AG08396 (cell line): Measurements from ENCODE around the gene MIOX.

Experiments
- DNase-seq: peaks from one replicate; pipeline ENCODE4 v3.0.0; 2012; ENCODE audit warnings: low spot score, mixed read lengths

The MIOX gene

DNA sequence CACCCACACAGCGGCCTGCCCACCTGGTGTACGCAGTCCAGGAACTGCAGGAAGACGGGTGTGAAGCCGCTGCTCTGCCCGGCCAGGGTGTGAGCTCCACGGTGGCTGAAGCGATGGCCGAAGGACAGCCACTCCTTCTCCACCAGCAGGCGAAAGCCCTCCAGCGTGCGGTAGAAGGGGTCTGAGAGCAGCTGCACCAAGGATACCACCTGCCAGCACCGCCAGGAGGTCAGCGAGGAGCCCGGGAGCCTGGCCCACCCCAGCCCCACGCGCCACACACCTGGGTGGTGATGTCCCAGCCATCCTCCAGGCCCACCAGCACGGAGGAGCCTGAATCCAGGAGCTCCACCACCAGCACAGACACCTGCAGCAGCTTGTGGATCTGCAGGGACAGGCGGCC is 31.5 kb upstream of the MIOX start:
- DNase-seq: no peak

GRCh38 chr22:50456026-50456425 is 30.6 kb upstream of the MIOX start:
- no peak for DNase-seq

DNA sequence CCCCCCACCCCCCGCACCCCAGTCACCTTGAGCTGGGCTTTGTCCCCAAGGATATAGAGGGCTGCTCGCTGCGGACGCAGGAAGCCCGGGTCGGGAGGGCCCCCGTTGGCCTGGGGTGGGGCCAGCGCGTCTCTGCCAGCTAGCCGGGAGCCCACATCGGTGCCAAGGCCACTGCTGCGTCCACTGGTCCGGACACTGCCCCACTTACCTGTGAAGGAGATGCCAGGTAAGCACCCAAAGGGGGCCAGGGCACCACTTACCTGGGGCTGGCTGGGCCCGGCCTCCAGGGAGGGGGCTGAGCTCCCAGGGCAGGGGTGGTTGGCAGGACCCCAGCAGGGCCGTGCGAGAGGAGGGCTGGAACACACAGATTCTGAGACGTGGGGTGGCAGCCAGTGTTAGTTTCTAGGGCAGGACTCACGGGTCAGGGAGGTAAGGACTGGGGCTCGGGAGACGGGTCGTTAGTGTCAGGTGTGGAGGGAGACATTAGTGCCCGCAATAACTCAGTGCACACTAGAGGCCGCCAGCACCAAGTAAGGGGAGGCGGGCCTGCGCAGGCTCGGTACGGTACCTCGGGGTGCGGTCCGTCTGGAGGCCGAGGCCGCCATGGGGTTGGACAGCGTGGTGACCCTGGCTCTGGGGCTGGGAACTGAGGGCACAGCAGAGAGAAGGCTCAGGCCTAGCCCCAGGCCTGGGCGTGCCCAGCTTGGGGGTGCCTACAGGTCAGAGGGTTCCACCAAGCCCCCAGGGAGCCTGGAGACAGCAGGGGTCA is 30.0 kb upstream of the MIOX start:
- DNase-seq: no peak

- DNase-seq: no peak
These were observed 27.6 kb upstream of the MIOX start for GRCh38 chr22:50459016-50459415.

GRCh38 chr22:50459496-50460140 is 27.0 kb upstream of the MIOX start:
- no peak for DNase-seq

- no peak for DNase-seq
These were observed 25.7 kb upstream of the MIOX start for GRCh38 chr22:50460938-50461337.

- DNase-seq: no peak
These were observed 25.1 kb upstream of the MIOX start for GRCh38 chr22:50461536-50461935.

- DNase-seq: no peak
These were observed 24.6 kb upstream of the MIOX start for GRCh38 chr22:50461979-50462540.

DNA sequence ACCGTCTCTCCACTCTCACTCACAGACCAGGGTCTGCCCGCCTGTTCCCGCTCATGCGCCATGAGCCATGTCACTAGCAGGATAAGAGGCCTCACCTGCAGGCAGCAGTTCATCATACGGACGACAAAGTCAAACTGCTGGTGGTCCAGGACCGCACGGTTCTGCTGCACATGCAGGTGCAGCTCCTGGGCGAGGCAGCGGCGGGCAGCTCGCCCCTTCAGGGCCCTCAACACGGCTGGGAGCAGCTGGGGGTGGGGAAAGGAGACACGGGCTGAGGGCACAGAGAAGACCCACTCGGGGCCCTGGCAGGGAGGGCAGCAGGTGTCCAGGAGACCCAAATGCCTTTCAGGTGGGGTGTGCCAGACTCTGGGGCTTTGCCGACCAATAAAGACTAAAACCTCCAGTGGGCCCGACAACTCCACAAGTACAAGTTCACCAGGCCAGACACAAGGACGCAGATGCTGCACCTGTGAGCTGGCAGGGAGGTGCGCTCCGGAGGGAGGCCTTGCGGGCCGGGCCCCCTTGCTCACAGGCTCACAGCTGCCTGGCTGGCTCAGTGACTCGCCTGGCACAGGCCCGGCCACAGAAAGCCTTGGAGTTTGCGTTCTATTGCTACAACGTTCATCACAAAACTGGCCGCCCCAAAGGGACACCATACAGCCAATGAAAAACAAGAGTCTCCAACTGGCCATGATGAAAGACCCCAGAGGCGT is 23.3 kb upstream of the MIOX start:
- no peak for DNase-seq

GRCh38 chr22:50464451-50464850 is 22.2 kb upstream of the MIOX start:
- DNase-seq: no peak

DNA sequence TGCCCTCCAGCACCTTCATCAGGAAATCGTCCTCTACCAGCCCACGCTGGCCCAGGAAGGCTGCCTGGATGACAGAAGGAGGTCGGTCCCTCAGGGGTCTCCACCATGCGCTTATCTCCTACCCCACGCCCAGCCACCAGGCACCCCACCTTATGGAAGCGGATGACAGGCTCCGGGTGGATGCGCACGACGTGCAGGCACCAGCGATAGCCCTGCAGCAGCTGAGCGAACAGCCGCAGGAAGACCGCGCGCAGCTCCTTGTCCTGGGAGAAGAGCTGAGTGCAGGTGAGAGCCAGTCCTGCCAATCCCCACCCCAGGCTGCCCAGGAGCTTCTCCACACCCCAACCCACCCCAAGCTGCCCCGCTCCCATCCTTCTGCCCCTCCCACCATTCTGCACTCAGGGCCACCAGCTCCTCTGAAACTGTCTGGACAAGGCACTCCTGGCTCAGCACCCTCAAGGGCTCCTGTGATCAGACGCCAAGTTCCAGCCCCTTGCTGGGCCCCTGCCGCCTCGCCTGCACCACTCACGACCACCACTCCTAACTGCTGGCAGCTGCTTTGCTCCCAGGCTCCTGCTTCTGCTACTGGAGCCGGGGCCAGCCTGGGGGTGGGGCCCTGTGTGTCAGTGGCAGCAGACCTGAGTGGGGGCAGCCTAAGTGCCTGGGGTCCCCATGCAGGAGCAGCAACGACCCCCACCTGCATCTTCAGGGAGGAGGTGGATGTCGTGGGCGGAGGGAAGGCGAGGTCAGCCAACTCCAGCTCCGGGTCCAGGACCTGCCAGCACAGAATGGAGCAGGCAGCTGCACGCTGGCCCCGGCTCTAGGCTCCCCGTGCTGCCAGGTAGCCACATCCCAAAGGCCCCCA is 21.4 kb upstream of the MIOX start:
- no peak for DNase-seq

GRCh38 chr22:50467341-50467740 is 19.3 kb upstream of the MIOX start:
- no peak for DNase-seq

DNA sequence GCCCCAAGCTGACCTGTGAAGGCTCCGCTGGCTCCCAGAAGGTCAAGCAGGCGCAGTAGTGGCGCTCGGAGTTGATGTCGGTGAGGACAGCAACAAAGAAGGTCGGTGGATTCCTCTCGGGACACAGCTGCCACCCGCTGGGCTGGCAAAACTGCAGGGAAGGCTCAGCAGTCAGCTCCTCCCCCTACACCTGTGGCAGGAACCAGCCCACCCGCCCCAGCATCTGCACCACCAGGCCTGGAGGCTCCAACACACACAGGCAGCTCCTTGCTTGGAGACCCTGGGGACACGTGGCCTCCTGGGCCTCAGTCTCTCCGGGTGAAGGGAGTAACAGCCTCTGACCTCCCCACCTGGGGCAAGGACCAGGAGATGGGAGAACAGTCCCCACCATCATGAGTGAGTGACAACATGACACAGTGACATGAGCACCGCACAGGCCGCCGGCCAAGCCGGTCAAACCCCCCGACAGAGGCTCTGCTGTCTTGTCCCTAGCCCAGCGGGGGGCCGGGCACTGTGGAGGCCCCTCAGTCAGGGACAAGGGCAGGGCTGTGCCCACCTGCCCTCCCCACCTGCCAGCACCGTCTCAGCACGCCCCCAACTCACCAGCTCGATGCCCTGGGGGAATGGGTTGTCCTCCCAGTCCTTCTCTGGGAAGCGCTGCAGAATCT is 18.8 kb upstream of the MIOX start:
- DNase-seq: no peak

DNA sequence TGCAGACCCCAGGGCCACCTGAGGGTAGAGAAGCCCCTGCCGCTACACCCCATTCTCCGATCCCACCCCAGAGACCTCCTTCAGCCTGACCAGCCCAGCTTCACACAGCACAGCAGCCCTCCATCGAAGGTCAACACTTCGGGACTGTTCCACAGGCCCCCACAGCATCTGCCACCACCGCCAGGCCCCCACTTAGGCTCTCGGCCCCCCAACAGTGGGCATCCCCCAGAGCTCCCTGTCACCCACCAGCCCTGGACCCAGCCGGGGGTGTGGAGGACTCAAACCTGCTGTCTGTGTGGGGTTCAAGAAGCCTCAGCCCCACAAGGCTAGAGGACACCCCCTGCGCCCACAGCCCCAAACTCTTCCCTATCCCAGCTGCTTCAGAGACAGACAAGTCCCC is 18.0 kb upstream of the MIOX start:
- DNase-seq: no peak

GRCh38 chr22:50469377-50470305 is 17.0 kb upstream of the MIOX start:
- no peak for DNase-seq

DNA sequence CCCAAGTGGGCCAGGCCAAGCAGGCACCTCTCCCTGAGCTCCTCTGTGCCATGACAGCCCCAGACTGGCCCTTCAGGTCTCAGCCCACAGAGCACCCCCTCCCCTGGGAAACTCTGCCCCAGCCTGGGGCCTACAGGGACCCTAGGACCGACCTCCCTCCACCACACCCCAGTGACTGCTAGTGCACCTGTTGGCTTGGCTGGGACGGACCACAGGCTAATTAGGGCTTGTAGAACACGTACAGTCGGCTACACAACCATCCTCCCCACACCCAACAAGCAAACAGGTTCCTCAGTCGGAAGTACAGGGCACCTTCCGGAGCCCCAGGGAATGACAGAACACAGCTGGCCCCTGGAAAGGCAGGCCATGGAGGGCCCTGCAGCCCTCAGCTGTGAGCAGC is 16.2 kb upstream of the MIOX start:
- no peak for DNase-seq

GRCh38 chr22:50471197-50471847 is 15.3 kb upstream of the MIOX start:
- DNase-seq: no peak

- DNase-seq: no peak
These were observed 14.7 kb upstream of the MIOX start for GRCh38 chr22:50471962-50472361.

DNA sequence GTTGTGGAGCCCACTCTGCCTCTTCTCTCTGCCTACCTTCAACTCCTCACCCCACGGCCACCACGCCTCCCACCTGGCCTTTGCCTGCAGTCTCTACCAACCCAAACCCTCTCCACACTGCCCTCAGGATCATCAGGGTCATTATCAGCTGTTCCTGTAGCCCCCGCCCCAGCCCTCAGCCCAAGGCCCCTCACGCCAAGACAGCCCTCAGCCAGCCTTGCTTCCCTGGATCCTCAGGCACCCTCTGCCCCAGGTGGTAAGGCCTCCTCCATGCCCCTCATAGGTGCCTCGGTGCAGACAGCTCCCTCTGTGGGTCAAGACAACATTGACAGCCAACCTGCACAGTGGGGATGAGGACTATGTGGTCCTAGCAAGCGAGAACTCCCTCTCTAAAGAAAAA is 13.6 kb upstream of the MIOX start:
- DNase-seq: no peak
